ENCODE measurements around the gene EIF2D. TPM values are rescaled to one million over a fixed set of nuclear protein-coding genes. Genes with fewer than 3 reads are reported as not detected.

Gene EIF2D
- polyA plus RNA-seq, 1 donor = 37.8 TPM

DNA sequence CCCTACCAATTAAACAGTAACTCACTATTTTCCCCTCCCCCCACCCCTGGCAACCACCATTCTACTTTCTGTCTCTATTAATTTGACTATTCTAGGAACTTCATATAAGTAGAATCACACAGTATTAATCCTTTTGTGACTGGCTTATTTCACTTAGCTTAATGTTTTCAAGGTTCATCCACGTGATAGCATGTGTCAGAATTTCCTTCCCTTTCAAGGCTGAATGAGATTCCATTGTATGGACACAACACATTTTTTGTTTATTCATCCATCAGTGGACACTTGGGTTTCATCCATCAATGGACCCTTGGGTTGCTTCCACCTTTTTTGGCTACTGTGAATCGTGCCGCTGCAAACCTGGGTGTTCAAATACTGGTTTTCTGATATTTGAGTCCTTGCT lies 41.7 kb downstream of the EIF2D start:
- DNase-seq (ENCODE audit: low read depth) = no peak

DNA sequence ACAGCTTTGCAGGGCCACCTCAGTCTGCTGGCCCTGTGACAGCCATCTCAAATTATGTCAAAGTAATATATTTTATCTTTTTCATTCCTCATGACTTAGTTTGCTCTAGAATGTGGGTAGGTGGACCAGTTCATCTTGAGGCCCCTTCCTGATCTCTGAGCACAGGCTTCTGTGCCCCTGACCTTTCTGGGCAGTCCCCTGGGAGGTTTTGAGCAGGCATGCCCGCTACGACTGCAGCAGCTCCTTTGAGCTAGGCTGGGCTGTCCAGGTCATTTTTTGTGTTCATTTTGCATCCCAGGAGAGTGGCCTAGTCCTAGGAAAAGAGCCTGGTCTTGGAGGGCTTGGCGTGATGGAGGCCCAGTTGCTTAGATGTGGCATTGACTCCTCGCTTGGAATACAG lies 42.7 kb downstream of the EIF2D start:
- no peak for DNase-seq (ENCODE audit: low read depth)

DNA sequence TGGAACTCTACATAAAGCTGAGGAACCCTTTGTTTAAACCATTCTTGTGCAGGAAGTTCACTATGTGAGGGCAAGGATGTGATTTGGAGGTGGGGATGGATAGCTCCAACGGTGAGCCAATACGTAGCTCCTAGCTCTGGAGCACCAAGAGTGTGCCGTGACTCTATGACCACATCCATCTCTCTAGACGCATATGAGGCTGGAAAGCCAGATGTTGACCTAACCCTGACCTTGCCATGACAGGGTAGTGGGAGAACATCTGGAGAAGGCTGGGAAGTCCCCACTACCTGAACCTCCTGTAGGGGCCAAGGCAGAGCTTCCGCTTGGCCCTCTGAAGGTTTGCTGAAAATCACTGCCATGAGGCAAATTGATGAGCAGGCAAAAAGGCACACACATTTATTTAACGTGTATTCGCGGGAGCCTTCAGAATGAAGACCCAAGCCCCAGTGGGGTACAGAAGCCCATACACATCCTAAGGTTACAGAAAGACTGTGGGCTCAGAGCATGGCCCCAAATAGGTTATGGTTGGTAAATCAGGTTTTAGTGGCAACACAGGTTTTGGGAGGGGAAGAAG lies 43.4 kb downstream of the EIF2D start:
- DNase-seq (ENCODE audit: low read depth) = no peak

GRCh38 chr1:206568256-206568655 lies 44.0 kb downstream of the EIF2D start:
- DNase-seq (ENCODE audit: low read depth) = no peak

- DNase-seq (ENCODE audit: low read depth) = no peak
Measured at GRCh38 chr1:206566999-206567398, 45.3 kb downstream of the EIF2D start.

- no peak for DNase-seq (ENCODE audit: low read depth)
Measured at GRCh38 chr1:206565995-206566394, 46.3 kb downstream of the EIF2D start.

- DNase-seq (ENCODE audit: low read depth) = no peak
Measured at GRCh38 chr1:206563367-206564207, 48.7 kb downstream of the EIF2D start.

- DNase-seq (ENCODE audit: low read depth) = no peak
Measured at GRCh38 chr1:206560007-206560716, 52.1 kb downstream of the EIF2D start.

- DNase-seq (ENCODE audit: low read depth) = no peak
Measured at GRCh38 chr1:206559672-206559995, 52.6 kb downstream of the EIF2D start.

GRCh38 chr1:206558794-206559671 lies 53.2 kb downstream of the EIF2D start:
- DNase-seq (ENCODE audit: low read depth) = no peak

DNA sequence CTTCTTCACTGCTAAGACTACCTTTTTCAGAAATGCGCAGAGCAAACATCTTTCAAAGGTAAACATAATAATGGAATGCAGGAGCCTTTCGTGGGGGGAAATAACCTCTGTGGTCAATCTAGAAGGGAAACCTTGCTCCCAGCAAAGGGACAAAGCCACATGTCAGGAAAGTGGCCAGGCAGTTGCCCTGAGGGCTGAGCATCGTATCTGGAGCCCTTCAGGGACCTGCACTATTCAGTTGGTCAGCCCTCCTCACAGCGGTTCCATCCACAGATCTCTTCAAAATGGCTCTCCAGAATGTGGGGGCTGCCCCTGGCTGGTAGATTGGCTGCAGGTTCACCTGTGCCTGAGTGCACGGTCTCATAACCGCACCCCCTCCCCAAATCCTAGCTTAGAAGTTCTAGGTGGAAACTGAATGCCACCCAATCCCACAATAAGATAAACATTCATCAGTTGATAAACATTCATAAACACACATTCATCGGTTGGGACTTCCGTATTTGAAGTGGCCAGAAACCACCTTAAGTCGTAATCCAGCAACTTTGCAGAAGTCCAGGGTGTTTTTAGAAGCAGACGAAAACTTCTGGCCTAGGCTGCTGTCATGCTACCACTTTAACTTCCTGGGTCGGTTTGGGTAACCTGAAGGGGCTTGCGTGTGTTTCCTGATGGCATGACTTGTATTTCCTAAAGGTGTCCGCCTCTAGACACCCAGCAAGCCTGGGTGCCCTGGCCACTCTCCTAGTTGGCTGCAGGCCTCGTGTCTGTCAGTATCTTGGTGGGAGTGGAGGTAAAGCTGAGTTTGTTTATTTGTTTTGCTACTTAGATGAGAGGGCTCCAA lies 54.4 kb downstream of the EIF2D start:
- no peak for DNase-seq (ENCODE audit: low read depth)

DNA sequence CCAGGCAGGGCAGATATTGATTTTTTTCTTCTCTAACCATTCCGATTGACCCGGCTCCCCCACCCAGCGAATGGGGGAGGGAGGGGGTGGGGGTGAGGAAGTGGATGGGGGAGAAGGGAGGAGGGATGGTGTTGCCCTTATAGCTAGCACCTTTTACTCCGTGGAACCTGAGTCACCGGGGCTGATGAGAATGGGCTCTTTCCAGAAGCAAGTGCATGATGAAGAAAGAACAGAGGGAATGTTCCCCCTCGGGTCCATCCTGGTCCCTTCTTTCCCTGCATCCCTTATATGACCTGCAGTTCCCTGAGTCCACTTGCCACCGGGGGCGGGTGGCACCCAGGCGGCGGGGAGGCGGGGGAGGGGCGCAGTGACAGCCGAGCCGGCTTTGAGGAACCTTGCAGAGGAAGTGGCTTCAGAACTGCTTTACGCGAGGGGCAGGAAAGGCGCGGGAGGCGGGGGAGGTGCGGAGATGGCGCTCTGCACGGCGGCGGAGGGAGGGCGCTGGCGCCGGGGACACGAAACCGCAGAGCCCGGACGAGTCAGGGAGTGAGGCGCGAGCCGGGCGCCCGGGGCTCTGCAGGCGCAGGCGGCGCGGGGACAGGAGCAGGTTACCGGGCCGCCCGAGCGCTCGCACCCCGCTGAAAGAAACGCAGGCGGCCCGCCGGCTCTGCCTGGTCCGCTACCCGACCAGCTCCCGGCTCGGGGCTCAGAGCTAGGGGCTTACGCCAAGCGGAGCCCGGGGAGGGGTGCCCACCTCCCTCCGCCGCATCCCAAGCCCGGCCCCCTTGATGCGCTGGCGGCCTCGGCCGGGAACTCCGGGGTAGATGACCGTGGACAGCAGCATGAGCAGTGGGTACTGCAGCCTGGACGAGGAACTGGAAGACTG lies 55.3 kb downstream of the EIF2D start:
- no peak for DNase-seq (ENCODE audit: low read depth)

GRCh38 chr1:206556047-206556749 lies 56.1 kb downstream of the EIF2D start:
- no peak for DNase-seq (ENCODE audit: low read depth)

DNA sequence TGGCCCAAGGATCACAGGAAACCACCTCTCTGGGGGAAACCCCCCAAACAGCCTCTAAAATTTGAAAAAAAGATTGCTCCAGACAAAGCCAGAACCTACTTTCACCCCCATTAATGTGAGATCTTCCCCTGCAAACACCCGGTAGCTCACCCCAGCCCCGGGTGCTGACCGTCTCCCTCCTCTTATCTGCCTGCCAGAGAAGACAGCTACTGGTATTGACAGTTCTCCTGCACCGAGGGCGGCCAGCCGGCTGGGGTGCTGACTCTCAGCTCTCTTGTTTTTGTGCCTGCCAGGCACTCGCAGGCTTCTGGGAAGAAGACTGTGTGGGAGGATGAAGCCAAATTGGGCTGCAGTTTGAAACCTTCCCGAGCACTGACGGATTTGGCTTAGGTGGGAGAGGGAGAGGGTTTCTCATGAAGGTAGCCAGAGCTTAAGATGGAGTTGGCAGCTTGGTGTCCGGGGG lies 56.8 kb downstream of the EIF2D start:
- no peak for DNase-seq (ENCODE audit: low read depth)

- DNase-seq (ENCODE audit: low read depth) = no peak
Measured at GRCh38 chr1:206554701-206555472, 57.4 kb downstream of the EIF2D start.

GRCh38 chr1:206554211-206554610 lies 58.1 kb downstream of the EIF2D start:
- no peak for DNase-seq (ENCODE audit: low read depth)

- no peak for DNase-seq (ENCODE audit: low read depth)
Measured at GRCh38 chr1:206551986-206552326, 60.3 kb downstream of the EIF2D start.

- DNase-seq (ENCODE audit: low read depth) = no peak
Measured at GRCh38 chr1:206551296-206551985, 60.8 kb downstream of the EIF2D start.

All from forelimb muscle (tissue), 1 donor.